PC-3 (cell line): ENCODE results near the gene DENND6A. TPM values are rescaled to one million over a fixed set of nuclear protein-coding genes. Genes with fewer than 3 reads are reported as not detected.
"Not testable (repeated sequence)": the region's sequence is repeated elsewhere in the genome, so short reads cannot be mapped to it uniquely, and the experiment has no call there.

Experiments used
- ATAC-seq: fragments of 200-7000 bp; cut with Tn5 transposase; 2 replicates; pipeline ENCODE4 v1.9.1; 2020; ENCODE audit warnings: mild to moderate bottlenecking, moderate library complexity
- BruUV-seq: library from RNA; stranded (reverse); fragments of 400-500 nt; replicated peaks from 2 replicates; lab custom pipeline; 2021; lab: Mats Ljungman, UMichigan
- CTCF ChIA-PET: fragments of 300-600 bp; sonication (Branson Sonifier 250); formaldehyde crosslinking; loops from one replicate; lab custom pipeline; 2022; ENCODE audit warnings: antibody characterized with exemption; lab: Charles Lee
- POLR2A ChIA-PET: fragments of 300-600 bp; sonication (Branson Sonifier 250); formaldehyde crosslinking; loops from one replicate; lab custom pipeline; 2022; ENCODE audit warnings: antibody characterized with exemption; ENCODE audit not compliant: unreplicated experiment; lab: Charles Lee
- DNase-seq: peaks from one replicate; pipeline ENCODE4 v3.0.0-alpha.2; 2015
- H2AFZ ChIP-seq: fragments of 300-600 bp; sonication (generic); 2 replicates; pipeline ENCODE4 v1.6.0; 2016; ENCODE audit warnings: antibody characterized with exemption, low read length
- H3F3A ChIP-seq: fragments of 300-600 bp; sonication (generic); one replicate; pipeline ENCODE4 v1.6.0; 2017; ENCODE audit warnings: antibody characterized with exemption, low read length, control low read depth, mild to moderate bottlenecking; ENCODE audit not compliant: unreplicated experiment
- H3K27ac ChIP-seq: fragments of 300-600 bp; sonication (generic); 2 replicates; pipeline ENCODE4 v1.5.1; 2016; ENCODE audit warnings: mild to moderate bottlenecking, low read length
- H3K27me3 ChIP-seq: fragments of 300-600 bp; sonication (generic); 2 replicates; pipeline ENCODE4 v1.6.1; 2016; ENCODE audit warnings: low read length, mixed read lengths
- H3K36me3 ChIP-seq: fragments of 300-600 bp; sonication (generic); 2 replicates; pipeline ENCODE4 v1.6.1; 2016; ENCODE audit warnings: low read depth, mixed run types, low read length, mixed read lengths
- H3K4me1 ChIP-seq: fragments of 300-600 bp; sonication (generic); 2 replicates; pipeline ENCODE4 v1.5.1; 2016; ENCODE audit warnings: low read length; ENCODE audit not compliant: insufficient read depth
- H3K4me2 ChIP-seq: fragments of 300-600 bp; sonication (generic); 2 replicates; pipeline ENCODE4 v1.6.0; 2016; ENCODE audit warnings: low read length
- H3K4me3 ChIP-seq: fragments of 300-600 bp; sonication (generic); 2 replicates; pipeline ENCODE4 v1.5.1; 2016; ENCODE audit warnings: mild to moderate bottlenecking, low read length, mixed read lengths
- H3K79me2 ChIP-seq: fragments of 300-600 bp; sonication (generic); 2 replicates; pipeline ENCODE4 v1.6.1; 2017; ENCODE audit warnings: low read length, mixed read lengths
- H3K9ac ChIP-seq: fragments of 300-600 bp; sonication (generic); 2 replicates; pipeline ENCODE4 v1.6.0; 2016; ENCODE audit warnings: mild to moderate bottlenecking, low read length
- H3K9me2 ChIP-seq: fragments of 300-600 bp; sonication (generic); replicated peaks from 2 replicates; pipeline ENCODE4 v1.6.1; 2016; ENCODE audit warnings: mixed run types, low read length, mixed read lengths
- H3K9me3 ChIP-seq: fragments of 300-600 bp; sonication (generic); 2 replicates; pipeline ENCODE4 v1.6.1; 2016; ENCODE audit warnings: low read length, mixed read lengths
- H4K20me1 ChIP-seq: fragments of 300-600 bp; sonication (generic); 2 replicates; pipeline ENCODE4 v1.6.1; 2016; ENCODE audit warnings: low read length, mixed read lengths
- EZH2 ChIP-seq: fragments of 300-600 bp; sonication (generic); IDR thresholded peaks from one replicate; pipeline ENCODE4 v1.6.1; 2017; ENCODE audit warnings: antibody characterized with exemption, mild to moderate bottlenecking, low read length; ENCODE audit not compliant: unreplicated experiment
- EZH2phosphoT487 ChIP-seq: fragments of 300-600 bp; sonication (generic); IDR thresholded peaks from 2 replicates; pipeline ENCODE4 v1.6.1; 2018; ENCODE audit warnings: mild to moderate bottlenecking, antibody characterized with exemption, low read length, borderline replicate concordance
- intact Hi-C: fragments of 100-400 bp; cut with micrococcal nuclease; formaldehyde crosslinking; loops from 2 replicates; pipeline ENCODE4 v1.9.0; 2023
- total RNA-seq: library from RNA; depleted of rRNA; stranded (reverse); fragments of >200 nt; gene quantifications from 2 replicates; pipeline ENCODE4 v1.2.3, GENCODE V29; 2014
- TF ChIP-seq, protein P1 (sequence below): fragments of 300-600 bp; sonication (generic); conservative IDR thresholded peaks from 2 replicates; pipeline ENCODE4 v1.5.1; 2017; ENCODE audit warnings: antibody characterized with exemption, low read depth, mild to moderate bottlenecking, low read length

The DENND6A gene
- total RNA-seq, 1 experiment from 2014 or later, result 17.6 TPM

DNA sequence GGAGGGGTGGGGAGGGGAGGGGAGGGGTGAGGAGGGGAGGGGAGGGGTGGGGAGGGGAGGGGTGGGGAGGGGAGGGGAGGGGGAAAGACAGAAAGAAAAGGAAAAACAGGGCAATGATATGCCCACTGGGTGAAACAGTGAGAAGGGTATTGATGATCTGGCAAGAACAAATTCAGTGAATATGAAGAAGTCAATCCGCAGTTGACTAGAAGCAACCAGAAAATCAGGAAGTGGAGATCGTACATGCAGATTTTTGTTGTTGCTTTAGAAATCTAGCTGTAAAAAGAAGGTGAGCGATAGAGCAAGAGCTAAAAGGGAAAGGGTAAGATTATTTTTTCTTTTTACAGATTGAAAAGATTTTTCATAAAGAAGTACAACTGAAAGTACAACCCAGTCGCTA, 48.1 kb downstream of the DENND6A start:
- H3K27ac ChIP-seq, result no peak overlapping the region
- ATAC-seq (no peak), DNase-seq (no peak)
- intact Hi-C loops, result no loop called here
- POLR2A ChIA-PET, result no interaction called here
- H3K9ac ChIP-seq, result no peak overlapping the region
- CTCF ChIA-PET, result interaction anchor here (0.6 kb wide), 1 partner anchor 57 kb away, joined by 3 read pairs; no protein-coding TSS in a partner anchor
- H3K79me2 ChIP-seq, result no peaks in the 10 kb centered on the region
- TF ChIP-seq EZH2, result no peak
- TF ChIP-seq, protein P1, sequence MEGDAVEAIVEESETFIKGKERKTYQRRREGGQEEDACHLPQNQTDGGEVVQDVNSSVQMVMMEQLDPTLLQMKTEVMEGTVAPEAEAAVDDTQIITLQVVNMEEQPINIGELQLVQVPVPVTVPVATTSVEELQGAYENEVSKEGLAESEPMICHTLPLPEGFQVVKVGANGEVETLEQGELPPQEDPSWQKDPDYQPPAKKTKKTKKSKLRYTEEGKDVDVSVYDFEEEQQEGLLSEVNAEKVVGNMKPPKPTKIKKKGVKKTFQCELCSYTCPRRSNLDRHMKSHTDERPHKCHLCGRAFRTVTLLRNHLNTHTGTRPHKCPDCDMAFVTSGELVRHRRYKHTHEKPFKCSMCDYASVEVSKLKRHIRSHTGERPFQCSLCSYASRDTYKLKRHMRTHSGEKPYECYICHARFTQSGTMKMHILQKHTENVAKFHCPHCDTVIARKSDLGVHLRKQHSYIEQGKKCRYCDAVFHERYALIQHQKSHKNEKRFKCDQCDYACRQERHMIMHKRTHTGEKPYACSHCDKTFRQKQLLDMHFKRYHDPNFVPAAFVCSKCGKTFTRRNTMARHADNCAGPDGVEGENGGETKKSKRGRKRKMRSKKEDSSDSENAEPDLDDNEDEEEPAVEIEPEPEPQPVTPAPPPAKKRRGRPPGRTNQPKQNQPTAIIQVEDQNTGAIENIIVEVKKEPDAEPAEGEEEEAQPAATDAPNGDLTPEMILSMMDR, result no peak
- no peak overlapping the region for H3K4me3 ChIP-seq
- no peak overlapping the region for H2AFZ ChIP-seq
- no peak overlapping the region for H3K4me2 ChIP-seq
- BruUV-seq, result no TSS peak
- H3K9me2 ChIP-seq, result no peaks in the 10 kb centered on the region
- no peaks in the 10 kb centered on the region for H3F3A ChIP-seq
- peaks cover 30% of the 10 kb centered on the region for H3K36me3 ChIP-seq
- H3K9me3 ChIP-seq, result no peaks in the 10 kb centered on the region
- no peaks in the 10 kb centered on the region for H3K4me1 ChIP-seq
- no peaks in the 10 kb centered on the region for H3K27me3 ChIP-seq
- no peaks in the 10 kb centered on the region for H4K20me1 ChIP-seq

DNA sequence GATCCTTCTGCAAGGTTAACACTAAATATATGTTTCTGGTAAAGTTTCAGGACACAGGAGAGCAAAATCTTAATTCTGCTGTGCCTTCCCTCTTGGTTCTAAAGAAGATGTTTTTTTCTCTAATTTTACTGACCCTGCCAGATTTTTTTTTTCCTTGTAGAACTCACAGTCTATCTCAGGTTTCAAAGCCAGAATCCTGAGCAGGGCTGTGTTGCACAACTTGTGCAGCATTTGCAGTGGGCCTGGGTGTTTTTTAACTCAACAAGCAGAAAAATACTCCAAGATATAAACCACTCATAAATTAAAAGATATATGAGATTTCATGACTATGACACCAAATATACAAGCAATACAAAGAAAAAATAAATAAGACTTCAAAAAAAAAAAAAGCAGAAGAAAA, 55.5 kb downstream of the DENND6A start:
- Histone ChIP-seq H3K4me1 (no peaks in the 10 kb centered on the region), H3K4me2 (no peak overlapping the region), H4K20me1 (no peaks in the 10 kb centered on the region), H3K27me3 (no peaks in the 10 kb centered on the region), H3K4me3 (no peak overlapping the region), H3K79me2 (no peaks in the 10 kb centered on the region), H2AFZ (no peak overlapping the region), H3K27ac (no peak overlapping the region), H3K9me3 (no peaks in the 10 kb centered on the region), H3F3A (no peaks in the 10 kb centered on the region), H3K36me3 (peaks cover 29% of the 10 kb centered on the region), H3K9ac (no peak overlapping the region), H3K9me2 (no peaks in the 10 kb centered on the region)
- TF ChIP-seq EZH2phosphoT487 (no peak), EZH2 (no peak)
- TF ChIP-seq, protein P1, result no peak
- ChIA-PET CTCF (no interaction called here), POLR2A (no interaction called here)
- BruUV-seq, result no TSS peak
- DNase-seq (no peak), ATAC-seq (no peak)
- intact Hi-C loops, result no loop called here

DNA sequence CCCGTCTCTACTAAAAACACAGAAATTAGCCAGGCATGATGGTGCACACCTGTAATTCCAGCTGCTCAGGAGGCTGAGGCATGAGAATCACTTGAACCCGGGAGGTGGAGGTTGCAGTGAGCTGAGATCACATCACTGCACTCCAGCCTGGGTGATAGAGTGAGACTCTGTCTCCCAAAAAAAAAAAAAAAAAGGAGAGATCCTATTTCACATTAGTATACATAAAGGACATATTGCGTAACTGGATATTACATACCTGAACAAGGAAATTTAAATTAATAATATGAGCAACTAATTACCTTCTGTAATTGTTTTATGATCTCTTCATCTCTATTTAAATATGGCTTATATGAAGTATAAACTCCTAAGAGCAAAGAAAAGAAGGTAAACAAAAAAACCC, 58.6 kb downstream of the DENND6A start:
- H3K9ac ChIP-seq, H3K27me3 ChIP-seq, CTCF ChIA-PET, H2AFZ ChIP-seq, ATAC-seq, H3K4me2 ChIP-seq, H3K4me3 ChIP-seq, H3K79me2 ChIP-seq, H3K9me3 ChIP-seq, BruUV-seq, H3K4me1 ChIP-seq, H3K27ac ChIP-seq, H3F3A ChIP-seq, POLR2A ChIA-PET, H4K20me1 ChIP-seq, H3K9me2 ChIP-seq, intact Hi-C loops, DNase-seq: not testable (repeated sequence)
- peaks cover 30% of the 10 kb centered on the region; the same call in 1 of the 2 replicates for H3K36me3 ChIP-seq
